ENCODE data around the gene S100A7A.
"Not testable (repeated sequence)": the region's sequence is repeated elsewhere in the genome, so short reads cannot be mapped to it uniquely, and the experiment has no call there.

Gene S100A7A

GRCh38 chr1:153428073-153428638 is 11.8 kb downstream of the S100A7A start:
- DNase-seq, result no peak

DNA sequence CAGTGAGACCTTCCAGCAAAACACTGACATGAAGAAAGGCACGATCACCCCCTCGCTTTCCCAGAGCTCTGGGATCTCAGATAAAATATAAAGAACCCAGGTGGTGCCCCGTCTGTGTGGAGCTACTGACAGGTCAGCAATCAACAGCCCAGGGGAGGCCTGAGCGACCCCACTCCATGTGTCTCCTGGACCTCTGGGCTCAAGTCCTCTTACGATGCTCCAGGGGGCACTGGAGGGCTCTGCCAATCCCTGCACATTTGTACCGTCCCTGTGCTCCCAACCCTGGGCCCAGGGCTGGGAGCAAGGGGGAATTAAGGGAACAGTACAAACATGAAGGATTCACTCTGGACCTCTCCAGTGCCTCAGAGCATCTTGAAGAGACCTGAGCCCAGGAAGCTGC is 12.5 kb downstream of the S100A7A start:
- no peak for DNase-seq

DNA sequence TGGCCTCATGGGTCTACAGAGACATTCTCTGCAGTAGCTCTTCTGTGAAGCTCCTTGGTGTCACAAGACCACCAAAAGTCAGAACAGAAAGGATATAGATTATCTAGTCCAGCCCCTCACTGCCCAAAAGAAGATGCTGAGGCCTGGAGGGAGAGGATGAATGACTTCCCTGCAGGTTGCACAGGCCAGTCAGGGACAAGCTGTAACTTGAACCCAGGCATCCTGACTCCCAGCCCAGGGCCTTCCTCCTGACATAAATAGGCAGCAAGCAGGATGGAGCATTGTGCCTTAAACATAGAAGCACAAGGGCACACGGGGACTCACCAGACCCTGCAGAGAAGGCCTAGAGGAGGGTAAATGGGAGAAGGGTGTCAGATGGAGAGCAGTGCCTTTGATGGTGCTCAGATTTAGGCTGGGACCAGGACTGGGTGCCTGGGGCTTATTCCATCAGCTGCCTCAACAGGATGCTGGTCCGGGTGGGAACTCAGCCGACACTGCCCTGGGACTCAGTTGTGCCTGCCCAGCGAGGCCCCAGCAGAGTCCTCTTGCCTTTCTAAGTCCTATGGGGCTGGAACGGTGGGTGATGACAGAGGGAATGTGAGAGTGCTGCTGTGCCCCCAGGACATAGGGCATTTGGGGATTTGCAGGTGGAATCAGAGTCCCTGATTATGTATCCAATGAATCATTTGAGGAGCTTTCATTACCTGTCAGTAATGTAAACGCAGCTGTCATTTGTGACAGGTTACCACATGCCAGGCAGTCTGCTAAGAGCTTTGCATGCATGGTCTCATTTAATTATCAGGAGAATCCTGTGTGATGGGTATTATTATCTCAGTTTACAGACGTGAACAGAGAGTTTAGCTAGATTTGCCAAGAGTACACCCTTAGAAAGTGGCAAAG is 13.2 kb downstream of the S100A7A start:
- no peak for DNase-seq

DNA sequence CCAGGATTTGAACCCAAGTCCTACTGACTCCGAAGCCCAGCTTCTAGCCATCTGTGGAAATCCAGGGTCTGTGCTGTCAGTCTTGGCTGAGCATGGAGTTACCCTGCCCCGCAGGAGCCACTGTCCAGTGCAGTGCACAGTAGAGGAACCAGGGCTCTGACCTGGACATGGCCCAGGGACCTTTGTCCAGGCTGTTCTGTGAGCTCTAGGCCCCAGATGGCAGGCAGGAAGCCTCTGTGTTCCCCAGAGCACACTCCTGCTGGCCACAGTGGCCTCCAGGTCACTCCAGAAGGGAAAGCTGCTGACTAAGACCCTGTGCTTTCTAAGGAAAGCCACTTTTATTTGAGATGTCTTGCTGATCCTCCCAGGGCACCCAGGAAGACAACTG is 13.8 kb downstream of the S100A7A start:
- DNase-seq, result no peak

GRCh38 chr1:153430561-153430960 is 14.2 kb downstream of the S100A7A start:
- DNase-seq, result no peak

- no peak for DNase-seq
These were observed 14.7 kb downstream of the S100A7A start for GRCh38 chr1:153431002-153431401.

DNA sequence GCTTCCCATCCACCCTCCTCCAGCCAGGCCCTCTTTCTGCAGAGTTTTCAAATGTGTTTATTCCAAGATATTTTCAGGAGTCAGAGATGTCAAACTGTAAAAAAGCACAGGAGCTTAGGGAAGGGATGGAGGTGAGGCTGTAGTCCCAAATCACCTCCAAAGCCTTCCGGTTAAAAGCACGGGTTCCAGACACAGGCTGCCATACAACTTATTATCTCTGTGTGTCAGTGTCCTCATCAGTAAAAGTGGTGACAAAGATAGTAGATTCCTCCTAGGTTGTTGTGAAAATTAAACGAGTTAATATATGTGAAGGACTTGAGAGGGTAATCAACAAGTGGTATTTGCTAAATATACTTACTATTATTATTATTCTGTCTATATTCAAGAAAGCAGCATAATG is 15.1 kb downstream of the S100A7A start:
- no peak for DNase-seq

- DNase-seq, result no peak
These were observed 15.6 kb downstream of the S100A7A start for GRCh38 chr1:153431928-153432327.

DNA sequence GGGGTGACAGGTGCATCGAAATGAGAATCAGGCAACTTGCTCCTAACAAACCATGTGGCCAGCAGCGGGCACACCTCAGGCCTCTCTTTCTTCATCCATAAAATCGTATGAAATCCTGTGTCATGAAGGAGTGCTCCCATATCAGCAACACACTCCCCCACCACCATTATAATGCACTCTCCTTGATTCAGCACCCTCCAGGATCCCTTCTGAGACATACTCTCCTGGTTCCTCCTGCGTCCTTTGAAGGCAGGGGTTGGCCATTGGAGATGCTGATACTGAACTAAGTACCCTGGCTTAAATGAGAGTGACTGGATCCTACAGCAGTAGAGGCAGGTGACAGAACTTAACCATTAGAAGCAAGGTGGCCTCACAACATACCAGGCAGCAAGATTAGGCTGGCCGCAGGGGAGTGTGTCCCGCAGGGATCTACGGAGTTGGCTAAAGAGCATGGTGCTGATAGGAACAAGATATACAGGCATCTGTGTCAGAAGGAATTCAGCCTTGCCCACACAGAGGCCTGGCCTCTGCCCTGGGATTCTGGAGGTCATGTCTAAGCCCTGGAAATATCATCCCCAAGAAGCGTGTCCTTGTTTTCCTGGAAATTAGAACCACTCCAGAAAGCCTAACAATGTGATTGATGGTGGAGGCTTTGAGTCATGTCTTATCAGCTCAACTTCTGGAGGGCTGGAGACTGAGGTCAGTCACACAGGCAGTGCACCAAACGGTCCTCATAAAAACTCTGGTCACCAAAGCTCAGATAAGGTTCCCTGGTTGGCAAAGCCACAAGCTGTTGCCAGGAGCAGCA is 16.8 kb downstream of the S100A7A start:
- DNase-seq, result no peak

DNA sequence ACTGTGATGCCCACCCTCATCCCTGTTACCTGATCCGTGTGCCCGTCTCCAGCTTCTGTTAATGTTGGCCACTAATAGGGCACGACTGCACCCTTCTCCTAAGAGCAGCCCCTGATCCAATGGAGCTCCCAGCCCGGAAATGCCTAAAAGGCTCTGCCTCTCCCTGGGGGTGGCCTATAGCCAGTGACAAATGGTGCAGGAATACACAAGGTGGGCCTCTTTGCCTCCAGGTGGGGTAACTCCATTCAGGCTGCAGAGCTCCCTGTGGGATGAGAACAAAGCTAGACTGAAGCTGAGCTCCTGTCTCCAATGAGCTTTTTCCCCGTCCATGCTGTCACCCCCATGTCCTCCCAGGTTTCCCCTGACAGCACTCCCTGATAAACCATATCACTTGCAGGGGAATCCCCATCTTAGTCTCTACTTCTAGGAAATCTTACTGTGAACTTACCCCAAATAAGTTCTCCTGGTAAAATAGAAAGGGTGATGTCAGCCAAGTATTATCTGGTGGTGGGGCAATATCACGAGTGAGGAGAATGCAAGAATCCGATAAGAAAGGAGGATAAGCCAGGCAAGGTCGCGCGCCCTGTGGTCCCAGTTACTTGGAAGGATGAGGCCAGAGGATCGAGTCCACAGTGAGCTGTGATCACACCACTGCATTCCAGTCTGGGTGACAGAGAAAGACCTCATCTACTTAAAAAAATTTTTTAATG is 18.6 kb downstream of the S100A7A start:
- no peak for DNase-seq

DNA sequence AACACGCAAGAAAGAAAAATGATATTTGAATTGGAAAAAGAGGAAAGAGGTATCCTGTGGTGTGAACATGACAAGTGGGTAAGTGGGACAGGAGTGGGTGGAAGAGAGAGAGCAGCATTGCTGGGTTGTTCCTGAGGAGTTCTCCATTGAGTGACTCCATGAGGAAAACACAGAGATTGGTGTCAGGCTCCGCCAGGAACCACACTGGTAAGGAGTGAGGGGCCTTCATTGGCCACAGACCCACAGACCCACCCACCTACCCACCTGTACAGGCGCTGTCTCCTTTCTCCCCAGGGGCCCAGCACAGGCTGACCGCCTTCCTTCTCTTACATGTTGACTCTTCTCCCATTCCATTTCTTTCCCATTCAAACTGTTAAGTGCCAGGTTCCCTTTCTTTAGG is 20.9 kb downstream of the S100A7A start:
- DNase-seq, result no peak

GRCh38 chr1:153438599-153438998 is 22.3 kb downstream of the S100A7A start:
- no peak for DNase-seq

DNA sequence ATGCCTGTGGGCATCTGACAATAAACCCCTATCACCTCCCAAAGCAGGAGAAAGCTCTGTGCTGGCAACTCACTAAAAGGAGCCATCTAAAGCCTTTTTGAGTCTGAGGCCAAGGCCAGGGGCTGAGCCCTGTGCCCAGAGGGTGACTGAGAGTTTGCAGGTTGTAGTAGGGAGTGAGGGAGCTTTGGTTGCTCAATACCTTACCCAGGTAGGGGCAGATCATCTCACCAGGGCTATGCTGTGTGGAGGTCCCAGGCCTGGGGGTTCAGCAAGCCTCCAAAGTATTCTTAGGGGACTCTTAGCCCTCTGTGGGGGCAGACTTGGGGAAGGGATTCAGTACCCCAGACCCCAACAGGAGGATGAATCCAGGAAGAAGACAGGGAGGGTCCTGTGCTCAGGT is 23.0 kb downstream of the S100A7A start:
- no peak for DNase-seq

GRCh38 chr1:153441238-153441755 is 25.0 kb downstream of the S100A7A start:
- DNase-seq, result no peak

DNA sequence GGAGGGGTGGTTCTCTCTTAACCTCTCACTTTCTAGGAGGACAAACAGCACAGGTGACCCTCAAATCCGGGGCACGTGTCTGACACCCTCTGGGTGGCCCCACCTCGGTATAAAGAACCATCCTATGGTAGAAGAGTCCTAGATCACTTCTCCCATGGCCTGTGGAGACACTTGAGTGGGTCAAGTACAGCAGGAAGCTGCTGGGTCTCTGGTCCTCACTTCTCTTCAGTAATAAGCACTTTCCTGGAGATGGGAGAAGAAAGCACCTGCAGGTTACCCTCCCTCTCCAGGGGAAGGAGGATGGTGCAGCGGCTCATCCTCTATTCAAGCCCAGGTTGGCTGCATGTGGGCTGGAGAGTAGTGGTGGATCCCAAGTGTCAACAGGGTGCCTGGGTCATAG is 27.2 kb downstream of the S100A7A start:
- no peak for DNase-seq

GRCh38 chr1:153444078-153444477 is 27.8 kb downstream of the S100A7A start:
- no peak for DNase-seq

GRCh38 chr1:153447498-153448170 is 31.3 kb downstream of the S100A7A start:
- no peak for DNase-seq

- DNase-seq, result not testable (repeated sequence)
These were observed 32.5 kb downstream of the S100A7A start for GRCh38 chr1:153448851-153449250.

- no peak for DNase-seq
These were observed 40.1 kb downstream of the S100A7A start for GRCh38 chr1:153456396-153456795.

DNA sequence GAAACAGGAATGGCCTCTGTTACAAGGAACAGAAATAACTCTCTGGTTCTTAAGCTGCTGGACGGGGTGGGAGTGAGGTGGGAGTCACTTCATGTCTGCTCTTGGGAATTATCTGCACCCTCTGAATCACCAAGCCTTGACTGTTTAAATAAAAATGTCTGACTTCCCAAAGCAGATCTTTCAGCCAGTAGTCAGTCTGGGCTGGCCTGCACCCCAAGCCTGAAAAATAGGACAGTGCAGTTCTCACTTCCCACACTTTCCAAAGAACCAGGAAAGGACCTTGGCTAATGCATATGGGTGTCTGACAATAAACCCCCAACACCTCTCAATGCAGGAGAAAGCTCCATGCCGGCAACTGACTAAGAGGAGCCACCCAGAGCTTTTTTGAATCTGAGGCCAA is 43.3 kb downstream of the S100A7A start:
- DNase-seq, result no peak

GRCh38 chr1:153460551-153460950 is 44.2 kb downstream of the S100A7A start, which contains the start of gene S100A7:
TSS of gene S100A7 (minus strand) at chr1:153460651. CDS start at chr1:153459013, 1,638 bp downstream.
- no peak for DNase-seq

DNA sequence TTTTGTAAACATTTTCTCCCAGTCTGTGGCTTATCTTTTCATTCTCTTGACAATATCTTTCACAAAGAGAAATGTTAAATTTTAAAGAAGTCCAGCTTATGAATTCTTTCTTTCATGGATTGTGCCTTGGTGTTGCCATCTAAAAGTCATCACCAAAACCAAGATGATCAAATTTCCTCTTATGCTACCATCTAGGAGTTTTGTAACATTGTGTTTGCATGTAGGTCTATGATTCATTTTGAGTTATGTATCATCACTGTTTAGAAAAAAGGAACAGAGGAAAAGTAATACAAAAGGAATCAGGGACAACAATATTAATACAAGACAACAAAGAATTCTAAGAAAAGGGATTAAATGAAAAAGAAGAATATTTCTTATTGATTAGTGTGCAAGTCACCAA is 46.4 kb downstream of the S100A7A start:
- DNase-seq, result not testable (repeated sequence)

All from T-helper 9 cell (primary cell).